GM15510 (cell line): ENCODE measurements around the gene TBX1.

Experiments
- POLR2A ChIP-seq: IDR thresholded peaks from 3 replicates; pipeline ENCODE4 v1.6.1; 2011; ENCODE audit warnings: borderline replicate concordance; ENCODE audit not compliant: insufficient read length; ENCODE audit errors: extremely low read depth

The TBX1 gene

DNA sequence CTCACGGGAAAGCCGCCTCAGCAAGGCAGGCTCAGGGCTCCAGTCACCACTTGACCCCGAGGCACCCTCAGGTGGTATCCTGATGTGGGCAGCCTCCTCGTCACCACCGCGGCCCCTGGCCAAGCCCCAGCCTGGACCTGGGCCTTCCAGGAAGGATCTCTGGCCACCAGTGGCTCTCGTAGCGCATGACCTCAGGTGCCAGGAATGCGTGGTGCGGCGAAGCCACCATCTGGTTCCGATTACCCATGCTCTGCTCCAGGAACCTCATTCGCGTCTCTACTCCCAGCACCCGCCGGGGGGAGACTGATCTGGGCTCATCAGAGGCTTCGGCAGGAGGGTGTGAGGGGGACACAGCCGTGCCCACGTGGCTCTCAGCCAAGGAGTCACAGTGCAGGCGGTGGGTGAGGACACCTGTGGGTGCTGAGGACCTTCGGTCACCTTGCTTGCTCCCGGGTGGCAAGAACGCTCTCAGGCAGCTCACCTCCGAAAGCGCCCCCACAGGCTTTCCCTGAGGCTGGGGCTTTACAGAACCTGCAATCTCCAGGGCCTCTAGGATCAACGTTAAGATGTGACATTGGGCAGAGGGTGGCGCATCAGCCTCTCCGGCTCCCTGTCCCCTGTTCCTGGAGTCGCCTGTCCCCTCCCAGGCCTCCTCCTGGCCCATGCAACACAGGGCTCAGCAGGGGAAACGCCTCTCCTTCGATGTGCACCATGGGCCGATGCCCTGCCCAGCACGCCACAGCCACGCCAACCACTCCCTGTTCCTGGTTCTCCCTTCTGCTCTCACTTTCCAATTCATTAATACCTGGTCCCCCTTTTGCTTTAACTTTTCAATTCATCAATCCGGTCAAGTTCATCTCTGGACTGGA, 39.0 kb downstream of the TBX1 start:
- no peak for TF ChIP-seq POLR2A

DNA sequence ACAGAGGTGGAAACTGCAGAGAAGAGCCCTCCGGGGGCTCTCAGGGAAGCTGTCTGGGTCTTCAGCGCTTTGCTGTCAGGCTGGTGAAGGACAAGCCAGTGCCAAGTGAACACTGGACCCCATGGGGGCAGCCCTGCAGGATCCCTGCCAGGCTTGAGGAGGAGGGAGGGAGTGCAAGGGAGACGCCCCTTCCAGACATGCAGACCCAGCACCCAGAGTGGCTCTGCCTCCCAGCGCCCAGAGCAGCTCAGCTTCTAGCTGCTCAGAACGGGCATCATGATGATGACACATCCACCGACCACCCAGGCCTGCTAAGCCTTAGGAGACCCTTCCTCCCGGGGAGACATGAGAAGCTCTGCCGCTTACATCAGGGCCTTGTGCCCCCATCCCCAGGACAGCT, 39.7 kb downstream of the TBX1 start:
- no peak for TF ChIP-seq POLR2A

DNA sequence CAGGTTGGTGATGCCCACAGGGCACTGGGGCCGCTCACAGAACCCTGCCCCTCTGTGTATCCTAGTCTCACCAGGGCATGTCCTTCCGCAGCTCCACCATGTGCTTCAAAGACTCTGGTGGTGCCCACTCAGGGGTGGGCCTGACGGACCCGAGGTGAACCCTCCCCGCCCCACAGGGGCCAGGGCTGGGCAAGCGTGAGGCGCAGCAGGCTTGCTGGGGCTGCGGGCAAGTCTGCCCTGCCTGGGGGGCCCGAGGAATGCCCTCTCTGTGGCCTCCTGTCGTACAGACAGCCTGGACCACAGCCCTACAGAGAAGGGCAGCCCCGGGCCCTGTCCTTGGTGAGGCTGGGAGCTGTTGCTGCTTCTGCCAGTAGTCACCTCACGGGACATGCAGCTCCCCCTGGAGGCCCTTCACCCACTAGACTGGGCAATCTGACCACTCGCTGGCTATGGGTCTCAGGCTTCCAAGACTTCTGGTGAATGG, 40.2 kb downstream of the TBX1 start:
- no peak for TF ChIP-seq POLR2A

- no peak for TF ChIP-seq POLR2A
Observed at GRCh38 chr22:19801340-19802000, 40.9 kb downstream of the TBX1 start.

DNA sequence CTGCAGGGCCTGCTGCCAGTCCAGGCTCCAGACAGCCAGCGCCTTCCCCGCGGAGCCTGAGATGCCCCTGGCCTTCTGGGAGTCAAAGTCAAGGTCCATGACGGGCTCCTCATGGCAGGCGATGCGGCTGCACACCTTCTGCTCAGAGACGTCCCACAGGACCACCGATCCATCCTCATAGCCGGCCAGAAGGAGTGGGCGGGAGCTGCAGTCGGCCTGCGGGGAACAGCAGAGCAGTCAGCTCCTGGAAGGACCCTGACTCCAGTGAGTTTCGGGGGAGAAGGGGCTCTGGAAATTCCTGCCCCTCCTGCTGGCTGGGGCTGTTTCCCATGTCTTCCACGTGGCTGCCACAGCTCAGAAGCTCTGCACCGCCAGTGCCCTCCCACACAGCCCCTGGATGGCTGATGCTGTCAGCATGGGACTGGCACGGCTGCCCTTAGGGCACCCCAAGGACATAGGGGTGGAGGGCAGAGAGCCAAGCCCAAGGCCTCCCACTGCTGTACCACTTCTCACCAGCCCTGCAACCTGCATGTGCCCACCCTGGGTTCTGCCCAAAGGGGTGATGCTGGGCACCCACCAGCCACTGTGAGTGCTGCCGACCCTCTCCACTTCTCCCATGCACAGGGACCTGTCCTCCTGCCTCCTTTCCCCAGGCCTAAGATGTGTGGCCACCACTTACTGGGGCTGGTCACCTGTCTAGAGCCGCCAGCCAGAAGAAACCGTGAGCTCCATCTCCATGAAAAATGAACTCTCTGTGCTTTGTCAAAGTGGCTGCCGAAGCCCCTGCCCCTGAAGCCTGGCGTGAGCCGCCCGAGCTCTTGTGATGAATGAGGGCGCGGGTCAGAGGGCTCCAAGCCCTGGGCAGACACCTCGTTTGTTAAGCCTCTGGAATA, 41.7 kb downstream of the TBX1 start:
- no peak for TF ChIP-seq POLR2A

GRCh38 chr22:19802894-19803735, 42.5 kb downstream of the TBX1 start:
- no peak for TF ChIP-seq POLR2A

DNA sequence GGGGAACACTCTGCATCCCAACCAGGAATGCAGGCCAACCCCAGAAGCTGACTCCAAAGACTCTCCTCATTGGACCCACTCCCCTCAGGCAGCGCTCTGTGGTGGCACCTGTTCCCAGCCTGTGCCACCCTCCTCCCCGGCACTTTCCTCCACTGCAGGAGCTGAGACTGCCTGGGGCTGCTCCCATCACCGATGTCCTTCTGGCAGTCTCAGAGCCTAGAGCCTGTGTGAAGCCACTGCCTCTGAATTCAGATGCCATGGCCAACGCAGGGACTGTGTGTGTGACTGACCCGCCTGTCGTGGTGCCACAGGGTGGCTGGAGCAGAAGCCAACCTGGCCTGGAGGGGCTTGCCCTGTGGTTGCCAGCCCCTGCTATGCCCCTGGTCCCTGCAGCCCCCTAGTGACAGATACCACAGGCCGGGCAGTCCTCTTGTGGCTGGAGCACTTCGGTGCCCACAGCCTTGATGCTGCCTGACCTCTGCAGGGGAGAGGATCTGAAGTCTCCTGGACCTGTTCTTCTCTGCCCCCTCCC, 43.2 kb downstream of the TBX1 start:
- no peak for TF ChIP-seq POLR2A

DNA sequence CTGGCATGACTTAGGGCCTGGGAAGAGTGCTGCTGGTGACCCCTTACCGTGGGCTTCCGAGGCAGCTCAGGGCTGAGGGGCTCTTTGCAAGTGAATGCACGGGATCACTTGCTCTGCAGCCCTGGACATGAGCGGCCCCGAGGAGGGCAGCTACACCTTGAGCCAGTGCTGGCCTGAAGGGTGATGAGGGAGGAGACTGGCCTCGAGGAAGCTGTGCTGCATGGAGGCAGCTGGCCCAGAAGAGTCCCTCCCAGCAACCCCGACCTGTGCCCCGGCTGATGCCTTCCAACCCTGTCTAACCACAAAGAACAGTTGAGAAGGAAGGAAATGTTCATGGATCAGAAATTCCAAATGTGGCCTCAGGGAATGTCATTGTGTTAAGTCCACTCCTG, 45.2 kb downstream of the TBX1 start:
- TF ChIP-seq POLR2A = no peak

DNA sequence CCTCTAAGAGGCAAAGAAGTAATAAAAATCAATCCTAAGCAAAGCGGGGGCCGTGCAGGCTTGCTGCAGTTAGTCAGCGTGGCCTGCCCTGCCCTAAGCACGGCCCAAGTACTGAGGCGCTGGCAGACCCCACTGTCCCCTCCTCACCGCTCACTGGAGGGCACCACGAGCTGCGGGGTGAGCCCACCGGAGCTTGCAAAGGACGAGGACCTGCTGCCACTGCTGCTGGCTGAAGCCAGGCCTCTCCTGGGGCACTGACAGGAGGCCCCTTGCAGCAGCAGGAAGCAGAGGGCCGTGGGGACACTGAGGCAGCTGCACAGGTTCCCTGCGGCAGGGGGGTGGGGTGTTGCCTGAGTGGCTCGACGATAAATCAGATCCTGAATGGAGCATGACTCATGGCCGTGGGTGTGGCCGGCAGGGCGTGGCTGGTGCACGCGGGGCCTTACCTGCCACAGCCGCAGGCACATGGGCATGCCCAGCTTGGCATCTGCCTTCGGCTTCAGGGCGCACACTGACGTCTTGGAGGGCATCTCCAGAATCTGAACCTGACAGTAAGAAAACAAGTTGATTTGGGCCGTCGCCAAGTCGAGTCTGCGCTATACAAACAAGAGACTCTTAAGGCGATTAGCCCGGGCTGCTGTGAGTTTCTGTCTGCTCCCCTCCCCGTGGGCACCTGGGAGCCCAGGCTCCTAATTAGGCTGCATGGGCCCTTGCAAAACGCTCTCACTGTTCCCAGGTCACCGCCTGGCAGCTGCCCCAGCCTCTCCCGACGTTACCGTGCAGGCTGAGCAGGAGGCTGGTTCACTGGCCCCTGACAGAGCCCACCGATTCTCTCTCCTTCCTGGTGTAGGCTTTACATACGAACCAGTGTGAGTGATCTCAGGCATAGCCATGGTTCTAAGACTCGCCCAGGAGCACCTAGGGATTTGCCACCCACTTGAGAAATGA, 45.9 kb downstream of the TBX1 start:
- no peak for TF ChIP-seq POLR2A

GRCh38 chr22:19807161-19807913, 46.8 kb downstream of the TBX1 start:
- TF ChIP-seq POLR2A = no peak

- no peak for TF ChIP-seq POLR2A
Observed at GRCh38 chr22:19807914-19808872, 47.6 kb downstream of the TBX1 start.
